MM.1S (cell line): Measurements from ENCODE around the gene STK36.

ENCODE experiments used
- EZH2 ChIP-seq: fragments of 300-600 bp; sonication (generic); optimal IDR thresholded peaks from 2 replicates; pipeline ENCODE3; 2017; ENCODE audit warnings: low read depth, mild to moderate bottlenecking, antibody characterized with exemption, low read length, mixed read lengths
- EZH2phosphoT487 ChIP-seq: fragments of 300-600 bp; sonication (generic); IDR thresholded peaks from 2 replicates; pipeline ENCODE4 v1.6.1; 2018; ENCODE audit warnings: antibody characterized with exemption, low read length
- TF ChIP-seq, protein P1 (sequence below): fragments of 300-600 bp; sonication (generic); IDR thresholded peaks from 2 replicates; pipeline ENCODE4 v1.5.1; 2016; ENCODE audit warnings: antibody characterized with exemption, low read length, mixed read lengths

DNA sequence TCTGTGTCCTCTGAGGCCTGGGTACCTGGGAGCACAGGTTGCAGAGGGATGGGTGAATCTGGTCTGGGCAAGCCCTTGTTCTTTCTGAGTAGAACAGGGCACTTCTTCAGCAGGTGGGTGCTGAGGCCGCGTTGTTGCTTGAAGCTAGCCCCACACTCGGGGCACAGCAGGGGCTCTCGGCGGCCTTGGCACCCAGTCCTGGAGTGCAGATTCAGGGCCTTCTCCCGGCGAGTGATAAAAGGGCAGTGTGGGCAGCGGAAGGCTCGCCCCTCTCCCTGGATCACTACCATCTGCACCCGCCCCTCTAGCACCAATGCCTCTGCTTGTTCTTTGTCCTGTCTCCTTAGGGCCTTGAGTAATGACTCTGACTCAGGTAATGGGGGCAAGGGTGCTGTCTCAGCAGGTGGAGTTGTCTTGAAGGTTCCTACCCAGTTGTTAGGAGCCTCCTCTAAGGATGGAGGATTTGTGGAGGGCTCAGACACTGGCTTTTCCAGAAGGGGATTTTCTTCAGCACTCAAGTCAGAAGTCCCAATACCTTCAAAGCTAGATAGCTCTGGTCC, 28.1 kb upstream of the STK36 start:
- TF ChIP-seq, protein P1, sequence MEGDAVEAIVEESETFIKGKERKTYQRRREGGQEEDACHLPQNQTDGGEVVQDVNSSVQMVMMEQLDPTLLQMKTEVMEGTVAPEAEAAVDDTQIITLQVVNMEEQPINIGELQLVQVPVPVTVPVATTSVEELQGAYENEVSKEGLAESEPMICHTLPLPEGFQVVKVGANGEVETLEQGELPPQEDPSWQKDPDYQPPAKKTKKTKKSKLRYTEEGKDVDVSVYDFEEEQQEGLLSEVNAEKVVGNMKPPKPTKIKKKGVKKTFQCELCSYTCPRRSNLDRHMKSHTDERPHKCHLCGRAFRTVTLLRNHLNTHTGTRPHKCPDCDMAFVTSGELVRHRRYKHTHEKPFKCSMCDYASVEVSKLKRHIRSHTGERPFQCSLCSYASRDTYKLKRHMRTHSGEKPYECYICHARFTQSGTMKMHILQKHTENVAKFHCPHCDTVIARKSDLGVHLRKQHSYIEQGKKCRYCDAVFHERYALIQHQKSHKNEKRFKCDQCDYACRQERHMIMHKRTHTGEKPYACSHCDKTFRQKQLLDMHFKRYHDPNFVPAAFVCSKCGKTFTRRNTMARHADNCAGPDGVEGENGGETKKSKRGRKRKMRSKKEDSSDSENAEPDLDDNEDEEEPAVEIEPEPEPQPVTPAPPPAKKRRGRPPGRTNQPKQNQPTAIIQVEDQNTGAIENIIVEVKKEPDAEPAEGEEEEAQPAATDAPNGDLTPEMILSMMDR: no peak
- TF ChIP-seq EZH2phosphoT487 (no peak), EZH2 (no peak)
